ENCODE measurements around the gene RBM46. TPM values are rescaled to one million over a fixed set of nuclear protein-coding genes. Genes with fewer than 3 reads are reported as not detected.

Gene RBM46
- total RNA-seq, 1 experiment from 2014 or later, result 4.6 TPM

DNA sequence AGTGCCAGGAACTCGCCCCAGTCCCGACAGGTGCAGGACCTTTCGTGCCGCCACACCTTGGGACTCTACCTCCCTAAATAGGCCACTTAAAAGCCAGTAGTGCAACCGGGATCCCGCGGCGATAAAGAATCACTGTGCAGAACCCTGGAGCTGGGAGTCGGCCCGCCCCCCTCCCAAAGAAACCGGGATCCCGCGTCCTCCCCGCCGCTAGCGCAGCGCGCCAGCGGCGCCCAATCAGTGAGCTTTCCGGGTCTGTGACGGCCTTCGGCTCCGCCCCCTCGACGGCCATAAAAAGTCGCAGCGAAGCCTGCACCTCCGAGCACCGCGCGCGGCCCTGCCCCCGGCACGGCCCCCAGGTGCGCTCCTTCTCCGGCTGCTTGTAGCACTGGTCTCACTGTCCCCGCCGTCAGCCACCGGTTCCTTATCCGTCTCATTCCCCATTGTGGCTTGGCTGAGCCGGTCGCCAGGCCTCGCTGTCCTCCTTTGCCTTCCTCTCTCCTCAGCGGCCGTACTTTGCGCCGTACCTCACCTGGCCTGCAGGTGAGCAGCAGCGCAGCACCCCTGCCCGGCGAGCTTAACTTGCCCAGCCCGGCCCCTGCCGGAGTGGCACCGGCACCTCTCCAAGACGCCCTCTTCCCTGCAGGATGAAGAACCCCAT lies 37.3 kb upstream of the RBM46 start, which contains the start of gene LRAT (continued):
- TF ChIP-seq, protein P1, sequence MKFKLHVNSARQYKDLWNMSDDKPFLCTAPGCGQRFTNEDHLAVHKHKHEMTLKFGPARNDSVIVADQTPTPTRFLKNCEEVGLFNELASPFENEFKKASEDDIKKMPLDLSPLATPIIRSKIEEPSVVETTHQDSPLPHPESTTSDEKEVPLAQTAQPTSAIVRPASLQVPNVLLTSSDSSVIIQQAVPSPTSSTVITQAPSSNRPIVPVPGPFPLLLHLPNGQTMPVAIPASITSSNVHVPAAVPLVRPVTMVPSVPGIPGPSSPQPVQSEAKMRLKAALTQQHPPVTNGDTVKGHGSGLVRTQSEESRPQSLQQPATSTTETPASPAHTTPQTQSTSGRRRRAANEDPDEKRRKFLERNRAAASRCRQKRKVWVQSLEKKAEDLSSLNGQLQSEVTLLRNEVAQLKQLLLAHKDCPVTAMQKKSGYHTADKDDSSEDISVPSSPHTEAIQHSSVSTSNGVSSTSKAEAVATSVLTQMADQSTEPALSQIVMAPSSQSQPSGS (CRISPR knock-in tag; IDR thresholded peaks at IDR 0.05; ENCODE audit: borderline replicate concordance, low read depth), result no peak
- TF ChIP-seq ZNF396 (CRISPR knock-in tag; IDR thresholded peaks at IDR 0.05; ENCODE audit: borderline replicate concordance) (no peak), ZNF232 (CRISPR knock-in tag; IDR thresholded peaks at IDR 0.05) (0 out of 2 replicates have a peak, but pooled peaks have one; percentile 31), ZNF423 (CRISPR knock-in tag; IDR thresholded peaks at IDR 0.05) (no peak), ZNF317 (CRISPR knock-in tag; IDR thresholded peaks at IDR 0.05; ENCODE audit: borderline replicate concordance, low read depth) (no peak), SP1 (CRISPR knock-in tag; conservative IDR thresholded peaks at IDR 0.05) (peak; percentile 81), HMGA2 (CRISPR knock-in tag; IDR thresholded peaks at IDR 0.05) (no peak)
- TF ChIP-seq, protein P2, sequence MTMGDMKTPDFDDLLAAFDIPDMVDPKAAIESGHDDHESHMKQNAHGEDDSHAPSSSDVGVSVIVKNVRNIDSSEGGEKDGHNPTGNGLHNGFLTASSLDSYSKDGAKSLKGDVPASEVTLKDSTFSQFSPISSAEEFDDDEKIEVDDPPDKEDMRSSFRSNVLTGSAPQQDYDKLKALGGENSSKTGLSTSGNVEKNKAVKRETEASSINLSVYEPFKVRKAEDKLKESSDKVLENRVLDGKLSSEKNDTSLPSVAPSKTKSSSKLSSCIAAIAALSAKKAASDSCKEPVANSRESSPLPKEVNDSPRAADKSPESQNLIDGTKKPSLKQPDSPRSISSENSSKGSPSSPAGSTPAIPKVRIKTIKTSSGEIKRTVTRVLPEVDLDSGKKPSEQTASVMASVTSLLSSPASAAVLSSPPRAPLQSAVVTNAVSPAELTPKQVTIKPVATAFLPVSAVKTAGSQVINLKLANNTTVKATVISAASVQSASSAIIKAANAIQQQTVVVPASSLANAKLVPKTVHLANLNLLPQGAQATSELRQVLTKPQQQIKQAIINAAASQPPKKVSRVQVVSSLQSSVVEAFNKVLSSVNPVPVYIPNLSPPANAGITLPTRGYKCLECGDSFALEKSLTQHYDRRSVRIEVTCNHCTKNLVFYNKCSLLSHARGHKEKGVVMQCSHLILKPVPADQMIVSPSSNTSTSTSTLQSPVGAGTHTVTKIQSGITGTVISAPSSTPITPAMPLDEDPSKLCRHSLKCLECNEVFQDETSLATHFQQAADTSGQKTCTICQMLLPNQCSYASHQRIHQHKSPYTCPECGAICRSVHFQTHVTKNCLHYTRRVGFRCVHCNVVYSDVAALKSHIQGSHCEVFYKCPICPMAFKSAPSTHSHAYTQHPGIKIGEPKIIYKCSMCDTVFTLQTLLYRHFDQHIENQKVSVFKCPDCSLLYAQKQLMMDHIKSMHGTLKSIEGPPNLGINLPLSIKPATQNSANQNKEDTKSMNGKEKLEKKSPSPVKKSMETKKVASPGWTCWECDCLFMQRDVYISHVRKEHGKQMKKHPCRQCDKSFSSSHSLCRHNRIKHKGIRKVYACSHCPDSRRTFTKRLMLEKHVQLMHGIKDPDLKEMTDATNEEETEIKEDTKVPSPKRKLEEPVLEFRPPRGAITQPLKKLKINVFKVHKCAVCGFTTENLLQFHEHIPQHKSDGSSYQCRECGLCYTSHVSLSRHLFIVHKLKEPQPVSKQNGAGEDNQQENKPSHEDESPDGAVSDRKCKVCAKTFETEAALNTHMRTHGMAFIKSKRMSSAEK (CRISPR knock-in tag; IDR thresholded peaks at IDR 0.05; ENCODE audit: borderline replicate concordance), result no peak
- TF ChIP-seq, protein P3, sequence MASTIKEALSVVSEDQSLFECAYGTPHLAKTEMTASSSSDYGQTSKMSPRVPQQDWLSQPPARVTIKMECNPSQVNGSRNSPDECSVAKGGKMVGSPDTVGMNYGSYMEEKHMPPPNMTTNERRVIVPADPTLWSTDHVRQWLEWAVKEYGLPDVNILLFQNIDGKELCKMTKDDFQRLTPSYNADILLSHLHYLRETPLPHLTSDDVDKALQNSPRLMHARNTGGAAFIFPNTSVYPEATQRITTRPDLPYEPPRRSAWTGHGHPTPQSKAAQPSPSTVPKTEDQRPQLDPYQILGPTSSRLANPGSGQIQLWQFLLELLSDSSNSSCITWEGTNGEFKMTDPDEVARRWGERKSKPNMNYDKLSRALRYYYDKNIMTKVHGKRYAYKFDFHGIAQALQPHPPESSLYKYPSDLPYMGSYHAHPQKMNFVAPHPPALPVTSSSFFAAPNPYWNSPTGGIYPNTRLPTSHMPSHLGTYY (CRISPR knock-in tag; IDR thresholded peaks at IDR 0.05), result no peak
- TF ChIP-seq, protein P4, sequence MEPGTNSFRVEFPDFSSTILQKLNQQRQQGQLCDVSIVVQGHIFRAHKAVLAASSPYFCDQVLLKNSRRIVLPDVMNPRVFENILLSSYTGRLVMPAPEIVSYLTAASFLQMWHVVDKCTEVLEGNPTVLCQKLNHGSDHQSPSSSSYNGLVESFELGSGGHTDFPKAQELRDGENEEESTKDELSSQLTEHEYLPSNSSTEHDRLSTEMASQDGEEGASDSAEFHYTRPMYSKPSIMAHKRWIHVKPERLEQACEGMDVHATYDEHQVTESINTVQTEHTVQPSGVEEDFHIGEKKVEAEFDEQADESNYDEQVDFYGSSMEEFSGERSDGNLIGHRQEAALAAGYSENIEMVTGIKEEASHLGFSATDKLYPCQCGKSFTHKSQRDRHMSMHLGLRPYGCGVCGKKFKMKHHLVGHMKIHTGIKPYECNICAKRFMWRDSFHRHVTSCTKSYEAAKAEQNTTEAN (CRISPR knock-in tag; IDR thresholded peaks at IDR 0.05), result peak; percentile 58; the same call in 1 of the 2 replicates

DNA sequence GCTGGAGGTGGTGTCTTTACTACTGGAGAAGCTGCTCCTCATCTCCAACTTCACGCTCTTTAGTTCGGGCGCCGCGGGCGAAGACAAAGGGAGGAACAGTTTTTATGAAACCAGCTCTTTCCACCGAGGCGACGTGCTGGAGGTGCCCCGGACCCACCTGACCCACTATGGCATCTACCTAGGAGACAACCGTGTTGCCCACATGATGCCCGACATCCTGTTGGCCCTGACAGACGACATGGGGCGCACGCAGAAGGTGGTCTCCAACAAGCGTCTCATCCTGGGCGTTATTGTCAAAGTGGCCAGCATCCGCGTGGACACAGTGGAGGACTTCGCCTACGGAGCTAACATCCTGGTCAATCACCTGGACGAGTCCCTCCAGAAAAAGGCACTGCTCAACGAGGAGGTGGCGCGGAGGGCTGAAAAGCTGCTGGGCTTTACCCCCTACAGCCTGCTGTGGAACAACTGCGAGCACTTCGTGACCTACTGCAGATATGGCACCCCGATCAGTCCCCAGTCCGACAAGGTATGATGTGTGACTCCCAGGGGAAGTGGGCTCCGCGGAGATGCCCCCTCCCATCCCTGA lies 36.6 kb upstream of the RBM46 start:
- peaks cover 38% of the 10 kb centered on the region for H3K27me3 Mint-ChIP-seq (ENCODE audit: low read depth)
- peaks cover 56% of the 10 kb centered on the region for H3K4me1 Mint-ChIP-seq
- POLR2A ChIA-PET, result interaction anchor here (1.0 to 1.9 kb wide), 5 partner anchors 11 to 236 kb away, joined by 3 to 8 read pairs (median 3); no protein-coding TSS in a partner anchor
- DNase-seq (ENCODE audit: low spot score), result peak; percentile 10
- H3K9me3 Mint-ChIP-seq, result no peaks in the 10 kb centered on the region
- no peak for ATAC-seq
- H3K36me3 Mint-ChIP-seq, result peaks cover 16% of the 10 kb centered on the region
- peak overlapping the region; percentile 95 for H3K4me3 Mint-ChIP-seq
- TF ChIP-seq ZNF423 (CRISPR knock-in tag; IDR thresholded peaks at IDR 0.05) (no peak), ZNF317 (CRISPR knock-in tag; IDR thresholded peaks at IDR 0.05; ENCODE audit: borderline replicate concordance, low read depth) (no peak), JUN (CRISPR knock-in tag; IDR thresholded peaks at IDR 0.05) (0 out of 2 replicates have a peak, but pooled peaks have one; percentile 35), TEAD1 (CRISPR knock-in tag; IDR thresholded peaks at IDR 0.05) (0 out of 2 replicates have a peak, but pooled peaks have one; percentile 32)
- TF ChIP-seq, protein P5, sequence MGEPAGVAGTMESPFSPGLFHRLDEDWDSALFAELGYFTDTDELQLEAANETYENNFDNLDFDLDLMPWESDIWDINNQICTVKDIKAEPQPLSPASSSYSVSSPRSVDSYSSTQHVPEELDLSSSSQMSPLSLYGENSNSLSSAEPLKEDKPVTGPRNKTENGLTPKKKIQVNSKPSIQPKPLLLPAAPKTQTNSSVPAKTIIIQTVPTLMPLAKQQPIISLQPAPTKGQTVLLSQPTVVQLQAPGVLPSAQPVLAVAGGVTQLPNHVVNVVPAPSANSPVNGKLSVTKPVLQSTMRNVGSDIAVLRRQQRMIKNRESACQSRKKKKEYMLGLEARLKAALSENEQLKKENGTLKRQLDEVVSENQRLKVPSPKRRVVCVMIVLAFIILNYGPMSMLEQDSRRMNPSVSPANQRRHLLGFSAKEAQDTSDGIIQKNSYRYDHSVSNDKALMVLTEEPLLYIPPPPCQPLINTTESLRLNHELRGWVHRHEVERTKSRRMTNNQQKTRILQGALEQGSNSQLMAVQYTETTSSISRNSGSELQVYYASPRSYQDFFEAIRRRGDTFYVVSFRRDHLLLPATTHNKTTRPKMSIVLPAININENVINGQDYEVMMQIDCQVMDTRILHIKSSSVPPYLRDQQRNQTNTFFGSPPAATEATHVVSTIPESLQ (CRISPR knock-in tag; IDR thresholded peaks at IDR 0.05), result no peak
- TF ChIP-seq, protein P6, sequence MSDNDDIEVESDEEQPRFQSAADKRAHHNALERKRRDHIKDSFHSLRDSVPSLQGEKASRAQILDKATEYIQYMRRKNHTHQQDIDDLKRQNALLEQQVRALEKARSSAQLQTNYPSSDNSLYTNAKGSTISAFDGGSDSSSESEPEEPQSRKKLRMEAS (CRISPR knock-in tag; IDR thresholded peaks at IDR 0.05), result 0 out of 2 replicates have a peak, but pooled peaks have one; percentile 34
- TF ChIP-seq, protein P7, sequence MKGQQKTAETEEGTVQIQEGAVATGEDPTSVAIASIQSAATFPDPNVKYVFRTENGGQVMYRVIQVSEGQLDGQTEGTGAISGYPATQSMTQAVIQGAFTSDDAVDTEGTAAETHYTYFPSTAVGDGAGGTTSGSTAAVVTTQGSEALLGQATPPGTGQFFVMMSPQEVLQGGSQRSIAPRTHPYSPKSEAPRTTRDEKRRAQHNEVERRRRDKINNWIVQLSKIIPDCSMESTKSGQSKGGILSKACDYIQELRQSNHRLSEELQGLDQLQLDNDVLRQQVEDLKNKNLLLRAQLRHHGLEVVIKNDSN (CRISPR knock-in tag; IDR thresholded peaks at IDR 0.05), result no peak
- TF ChIP-seq, protein P4 (CRISPR knock-in tag; IDR thresholded peaks at IDR 0.05), result no peak
- CTCF ChIA-PET, result interaction anchor here (0.7 to 4.2 kb wide), 19 partner anchors 11 to 288 kb away, joined by 3 to 15 read pairs (median 4); partner anchors contain the start of gene FGA
- H3K27ac Mint-ChIP-seq, result peak overlapping the region; percentile 80; the same call in 1 of the 2 replicates
